Left lobe of liver (tissue), 2 donors: Measurements from ENCODE around the gene ABHD16B. TPM values are rescaled to one million over a fixed set of nuclear protein-coding genes. Genes with fewer than 3 reads are reported as not detected.
"Not testable (repeated sequence)": the region's sequence is repeated elsewhere in the genome, so short reads cannot be mapped to it uniquely, and the experiment has no call there.

ENCODE experiments used
- ATAC-seq: fragments of 200-7000 bp; cut with Tn5 transposase; one replicate; pipeline ENCODE4 v1.9.1; 2020; ENCODE audit warnings: mild to moderate bottlenecking, moderate library complexity
- DNase-seq: peaks from one replicate; pipeline ENCODE4 v3.0.0-alpha.2; 2020; ENCODE audit warnings: low spot score
- total RNA-seq: library from RNA; stranded (reverse); gene quantifications from one replicate; pipeline ENCODE4 v1.2.1, GENCODE V29; 2021
- donor health status: DM: no; HTN: no; CAD: no; lungs with moderate emphysema.
- donor health status: DM: no; HTN: yes; CAD: no.

ABHD16B gene
- total RNA-seq, 1 donor from 2014 or later: not detected

DNA sequence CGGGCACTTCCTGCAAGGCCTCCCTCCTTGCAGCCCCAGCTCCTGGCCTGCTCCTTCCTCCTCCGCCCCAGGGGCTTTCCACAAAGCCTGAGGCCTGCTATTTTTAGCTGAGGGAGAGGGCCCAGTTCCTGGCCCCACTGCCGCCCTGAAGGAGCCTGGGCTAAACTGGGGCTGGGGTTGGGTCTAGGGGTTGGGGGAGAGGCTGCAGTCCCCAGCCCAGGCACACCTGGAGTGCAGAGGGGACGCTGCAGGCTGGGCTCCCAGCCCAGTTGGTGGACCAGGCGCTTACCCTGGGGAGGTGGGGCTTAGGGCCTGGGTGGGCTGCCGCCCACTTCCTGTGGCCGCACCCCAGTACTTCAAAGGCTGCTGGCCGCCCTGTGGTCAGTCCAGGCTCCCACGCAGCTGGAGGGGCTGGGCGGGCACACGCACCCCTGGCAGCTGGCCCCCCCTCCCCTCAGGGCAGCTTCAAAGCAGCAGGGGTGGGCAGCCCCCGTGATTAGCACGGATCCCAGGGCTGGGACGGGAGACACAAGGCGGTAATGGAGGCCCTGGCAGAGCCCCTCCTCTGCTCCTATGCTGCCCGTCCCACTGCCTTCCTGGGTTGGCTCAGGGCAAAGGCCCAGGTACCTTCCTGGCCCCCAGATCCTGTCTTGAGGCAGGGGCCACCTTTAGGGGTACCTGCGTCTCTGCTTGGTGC is 7.1 kb upstream of the ABHD16B start:
- DNase-seq: no peak
- no peak for ATAC-seq

DNA sequence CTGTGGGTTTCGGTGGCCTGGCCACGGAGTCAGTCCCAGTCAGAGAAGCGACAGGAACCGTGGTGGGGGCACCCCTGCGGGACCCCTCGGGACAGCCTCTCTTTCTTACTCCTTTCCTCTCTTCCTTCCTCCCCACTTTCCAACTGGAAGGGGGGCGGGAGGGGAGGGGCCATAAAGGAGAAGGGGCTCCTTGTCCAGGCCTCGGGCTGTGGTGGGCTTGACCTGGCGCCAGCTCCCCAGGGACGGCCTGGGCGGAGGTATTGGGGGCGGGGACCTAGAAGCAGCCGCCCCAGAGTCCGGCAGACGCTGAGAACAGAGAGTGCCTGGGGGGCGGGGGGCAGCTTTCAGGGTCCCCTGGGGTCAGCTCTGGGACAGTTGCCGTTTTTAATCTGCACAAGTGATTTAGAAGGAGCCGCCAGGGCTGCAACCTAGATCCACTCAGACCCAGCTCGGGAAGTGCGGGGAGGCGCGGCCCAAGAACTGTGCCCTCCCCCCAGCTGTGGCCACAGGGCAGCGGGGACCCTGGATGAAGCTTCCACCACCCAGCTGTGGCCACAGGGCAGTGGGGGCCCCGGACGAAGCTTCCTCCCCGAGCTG is 6.4 kb upstream of the ABHD16B start:
- DNase-seq: no peak
- ATAC-seq: no peak

DNA sequence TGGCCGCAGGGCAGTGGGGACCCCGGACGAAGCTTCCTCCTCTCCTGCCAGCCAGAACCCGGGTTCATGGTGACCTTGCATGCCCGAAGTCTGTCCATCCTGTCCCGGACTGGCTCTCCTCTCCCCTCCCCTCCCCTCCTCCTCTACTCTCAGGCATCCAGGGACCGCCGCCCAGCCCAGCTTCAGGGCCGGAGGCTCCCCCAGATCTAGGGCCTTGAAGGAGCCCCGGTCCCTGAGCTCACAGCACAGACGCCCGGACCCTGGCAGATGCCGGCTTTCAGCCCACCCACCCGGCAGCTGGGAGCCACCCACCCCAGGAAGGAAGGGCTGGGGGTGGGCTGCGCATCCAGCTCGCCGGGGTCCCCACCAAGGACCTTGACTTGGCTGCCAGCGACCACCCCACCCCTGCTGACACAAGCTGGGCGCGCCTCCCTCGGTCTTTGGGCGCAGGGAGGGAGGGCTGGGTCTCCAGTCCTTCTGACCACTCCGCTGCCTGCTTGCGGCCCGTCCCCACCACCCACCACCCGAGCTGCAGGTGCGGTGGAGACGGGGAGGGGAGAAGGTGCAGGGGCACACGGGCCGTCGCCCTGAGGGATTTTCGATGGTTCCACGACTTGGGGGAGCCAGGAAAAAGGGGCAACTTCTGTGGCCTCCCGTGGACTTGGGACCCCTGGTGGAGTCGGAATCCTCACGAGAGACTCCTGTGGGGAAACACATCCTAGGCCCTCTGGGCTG is 5.8 kb upstream of the ABHD16B start:
- ATAC-seq (no peak), DNase-seq (no peak)

DNA sequence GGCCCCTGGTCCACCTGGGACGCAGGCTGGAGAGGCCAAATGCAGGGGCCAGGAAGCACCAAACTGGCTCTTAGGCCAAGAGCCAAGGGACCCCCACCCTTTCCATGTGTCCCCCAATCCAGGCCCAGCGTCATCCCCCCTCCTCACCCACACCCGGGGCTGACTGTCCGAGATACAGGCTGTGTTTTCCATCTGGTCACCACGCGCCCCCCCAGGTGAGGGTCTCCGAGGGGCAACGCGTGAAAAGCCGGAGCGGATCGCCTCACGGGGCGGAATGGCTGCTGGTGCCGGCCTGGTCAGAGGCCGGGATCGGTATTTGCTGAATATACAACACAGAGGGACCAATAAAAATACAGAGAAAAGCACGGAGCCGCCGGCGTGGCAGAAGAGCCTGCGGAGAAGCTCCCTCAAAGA is 5.2 kb upstream of the ABHD16B start:
- DNase-seq: no peak
- ATAC-seq: no peak

DNA sequence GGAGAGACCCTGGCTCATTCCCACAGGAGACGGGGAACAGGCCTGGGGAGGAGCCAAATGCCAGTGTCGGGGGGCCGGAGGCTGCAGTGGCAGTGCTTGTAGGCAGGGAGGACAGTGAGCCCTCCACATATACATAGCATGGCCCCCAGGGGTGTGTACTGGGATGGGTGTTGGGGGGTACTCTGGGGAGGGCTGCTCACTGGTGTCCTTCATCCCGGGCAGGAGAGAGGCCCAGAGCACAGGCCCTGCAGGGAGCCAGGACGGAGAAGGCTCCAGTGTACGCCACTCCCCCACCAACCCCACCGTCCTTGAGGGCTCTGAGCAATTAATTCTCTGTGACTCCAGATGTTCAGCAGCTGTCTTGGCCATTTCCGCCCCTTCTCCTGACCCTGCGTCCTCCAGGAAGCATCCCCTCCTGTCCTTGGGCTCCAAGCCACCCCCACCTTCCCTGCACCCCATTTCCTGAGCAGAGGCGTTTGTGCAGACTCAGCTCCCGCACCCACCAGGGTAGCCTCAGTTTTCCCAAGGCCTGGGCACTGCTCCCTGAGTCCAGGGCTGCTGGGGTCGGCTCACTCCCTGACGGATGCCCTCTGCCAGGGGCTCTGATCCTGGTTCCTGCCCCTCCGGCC is 3.4 kb upstream of the ABHD16B start:
- no peak for DNase-seq

DNA sequence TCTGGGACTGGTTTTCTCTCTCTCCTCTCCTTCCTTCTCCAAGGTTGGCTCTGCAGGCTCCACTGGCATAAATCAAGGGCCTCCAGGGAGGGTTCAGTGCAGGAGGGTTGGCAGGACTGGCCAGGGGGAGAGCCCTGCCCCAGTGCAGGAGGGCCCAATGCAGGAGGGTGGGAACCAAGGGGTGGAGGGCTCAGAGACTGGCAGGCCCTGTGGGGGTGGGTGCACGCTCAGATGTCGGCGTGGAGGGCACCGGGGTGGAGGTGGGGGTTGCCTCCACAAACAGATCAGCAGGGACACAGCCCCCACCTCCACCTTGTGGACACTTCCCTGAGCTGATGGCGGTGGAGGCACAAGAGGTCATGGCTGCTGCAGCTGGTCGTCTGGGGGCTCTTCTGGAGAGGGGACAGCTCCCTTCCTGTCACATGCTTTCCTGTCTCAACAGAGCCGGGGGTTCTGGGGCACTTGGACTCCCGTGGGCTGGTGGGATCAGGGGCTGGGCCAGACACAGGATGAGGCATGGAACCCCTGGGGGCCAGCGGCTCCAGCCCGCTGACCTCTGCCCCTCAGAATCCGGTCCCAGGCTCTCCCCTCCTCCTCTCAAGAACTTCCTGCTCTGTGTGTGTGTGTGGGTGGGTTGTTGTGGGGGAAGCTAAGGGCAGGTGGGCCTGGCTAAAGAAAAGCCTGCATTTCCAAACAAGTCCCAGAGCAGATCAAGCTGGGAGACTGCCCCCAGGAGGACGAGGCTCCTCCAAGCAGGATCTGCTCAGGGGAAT is 2.7 kb upstream of the ABHD16B start:
- ATAC-seq (peak; percentile 42), DNase-seq (no peak)

More for the DNA sequence above, 3.4 kb upstream of the ABHD16B start:
- ATAC-seq: peak; percentile 16

DNA sequence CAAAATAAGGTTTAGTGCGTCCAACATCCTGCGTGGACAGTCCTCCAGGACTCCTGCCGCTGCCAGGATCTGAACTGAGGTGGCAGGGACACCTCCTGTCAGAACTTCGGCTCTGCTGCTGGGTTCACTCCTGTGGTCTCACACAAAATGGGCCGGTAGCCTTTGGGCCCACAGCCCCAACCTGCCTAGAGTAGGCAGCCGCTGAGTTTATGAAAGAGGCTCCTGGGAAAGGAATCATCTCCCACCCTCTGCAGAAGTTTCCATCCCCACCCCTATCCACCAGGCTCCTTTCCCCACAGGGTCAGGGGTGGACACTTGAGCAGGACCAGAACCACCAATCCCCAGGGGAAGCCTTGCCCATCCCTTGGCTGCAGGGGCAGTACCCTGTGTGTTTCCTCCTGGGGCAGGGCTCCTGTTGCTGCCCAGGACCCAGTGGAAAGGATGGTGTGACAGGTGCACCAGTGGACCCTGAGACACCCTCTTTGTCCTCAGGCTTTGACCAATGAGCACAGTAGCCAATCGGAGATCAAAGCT is 2.1 kb upstream of the ABHD16B start:
- no peak for DNase-seq
- no peak for ATAC-seq

DNA sequence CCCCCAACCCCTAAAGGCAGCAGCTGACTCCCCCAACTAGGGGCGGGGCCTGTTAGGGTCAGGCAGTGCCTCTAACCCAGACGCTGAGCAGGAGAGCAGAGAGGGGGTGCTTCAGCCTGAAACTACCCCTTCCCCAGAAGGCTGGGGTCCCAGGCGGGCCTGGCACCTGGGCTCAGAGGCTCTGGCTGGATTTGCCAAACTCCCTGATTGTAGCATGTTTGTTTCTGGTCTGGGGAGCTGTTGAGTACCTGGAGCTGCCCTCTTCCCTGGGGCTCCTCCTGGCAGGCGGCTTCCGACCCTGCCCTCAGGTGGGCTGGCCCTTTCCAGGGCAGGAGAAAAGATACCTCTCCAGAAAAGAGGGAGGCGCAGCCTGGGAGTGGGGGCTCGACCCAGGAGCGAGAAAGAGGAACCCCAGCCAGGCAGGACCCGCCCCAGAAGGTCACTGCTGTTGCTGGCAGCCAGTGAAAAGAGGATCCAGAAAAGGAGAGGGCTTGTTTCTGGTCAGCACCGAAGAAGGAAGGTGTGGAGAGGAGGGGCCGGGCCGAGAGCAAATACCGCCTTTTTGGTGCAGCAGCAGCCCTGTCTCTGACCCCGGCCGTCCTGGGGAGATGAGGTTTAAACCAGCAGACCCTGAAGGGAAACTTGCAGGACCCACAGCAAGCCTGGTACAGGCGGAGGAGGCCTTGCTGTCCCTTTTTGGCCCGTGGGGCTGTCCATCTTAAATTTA is 810 bp upstream of the ABHD16B start:
- ATAC-seq: no peak
- DNase-seq: no peak

DNA sequence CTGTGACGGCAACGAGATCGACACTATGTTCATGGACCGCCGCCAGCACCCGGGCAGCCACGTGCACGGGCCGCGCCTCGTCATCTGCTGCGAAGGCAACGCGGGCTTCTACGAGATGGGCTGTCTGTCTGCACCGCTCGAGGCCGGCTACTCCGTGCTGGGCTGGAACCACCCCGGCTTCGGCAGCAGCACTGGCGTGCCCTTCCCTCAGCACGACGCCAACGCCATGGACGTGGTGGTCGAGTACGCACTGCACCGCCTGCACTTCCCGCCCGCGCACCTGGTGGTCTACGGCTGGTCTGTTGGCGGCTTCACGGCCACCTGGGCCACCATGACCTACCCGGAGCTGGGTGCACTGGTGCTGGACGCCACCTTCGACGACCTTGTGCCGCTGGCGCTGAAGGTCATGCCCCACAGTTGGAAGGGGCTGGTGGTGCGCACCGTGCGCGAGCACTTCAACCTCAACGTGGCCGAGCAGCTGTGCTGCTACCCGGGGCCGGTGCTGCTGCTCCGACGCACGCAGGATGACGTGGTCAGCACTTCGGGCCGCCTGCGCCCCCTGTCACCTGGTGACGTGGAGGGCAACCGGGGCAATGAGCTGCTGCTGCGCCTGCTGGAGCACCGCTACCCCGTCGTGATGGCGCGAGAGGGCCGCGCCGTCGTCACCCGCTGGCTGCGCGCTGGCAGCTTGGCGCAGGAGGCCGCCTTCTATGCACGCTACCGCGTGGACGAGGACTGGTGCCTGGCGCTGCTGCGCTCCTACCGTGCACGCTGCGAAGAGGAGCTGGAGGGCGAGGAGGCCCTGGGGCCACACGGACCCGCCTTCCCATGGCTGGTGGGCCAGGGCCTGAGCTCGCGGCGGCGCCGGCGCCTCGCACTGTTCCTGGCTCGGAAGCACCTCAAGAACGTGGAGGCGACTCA is 943 bp downstream of the ABHD16B start:
- DNase-seq (no peak), ATAC-seq (no peak)

DNA sequence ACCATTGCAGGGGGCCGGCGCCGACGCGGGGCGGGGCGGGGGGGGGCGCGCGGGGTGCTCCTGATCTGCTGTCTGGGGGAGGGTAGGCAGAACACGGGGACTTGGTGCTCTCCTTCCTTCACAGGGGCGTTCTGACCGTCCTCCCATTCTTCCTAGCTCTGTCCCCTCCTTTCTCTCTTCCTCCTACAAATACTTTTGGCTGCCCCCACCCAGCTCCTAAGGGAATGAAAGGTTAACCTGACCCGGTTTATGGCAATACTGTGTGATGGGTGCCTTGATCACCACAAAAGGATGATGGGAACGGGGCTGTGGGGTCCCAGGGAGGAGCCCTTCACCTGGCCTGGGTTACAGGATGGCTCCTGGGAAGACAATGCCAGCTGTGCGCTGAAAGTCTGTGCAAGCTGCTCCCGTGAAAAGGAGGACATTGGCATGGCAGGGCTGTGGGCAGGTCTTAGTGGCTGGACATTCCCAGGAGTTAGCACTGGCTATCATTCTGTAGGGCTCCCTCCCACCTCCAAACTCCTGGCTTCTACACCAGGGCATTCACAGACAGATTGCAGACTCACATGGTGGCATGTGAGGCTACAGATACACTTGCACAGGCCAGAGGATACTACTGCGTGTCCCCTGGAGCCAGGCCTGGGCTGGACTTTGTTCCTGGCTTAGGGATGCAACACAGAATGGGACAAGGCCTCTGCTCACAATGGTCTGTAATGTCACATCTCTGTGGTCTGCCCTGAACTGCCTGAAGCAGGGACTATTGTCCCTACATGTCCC is 1.9 kb downstream of the ABHD16B start:
- ATAC-seq: no peak
- no peak for DNase-seq

DNA sequence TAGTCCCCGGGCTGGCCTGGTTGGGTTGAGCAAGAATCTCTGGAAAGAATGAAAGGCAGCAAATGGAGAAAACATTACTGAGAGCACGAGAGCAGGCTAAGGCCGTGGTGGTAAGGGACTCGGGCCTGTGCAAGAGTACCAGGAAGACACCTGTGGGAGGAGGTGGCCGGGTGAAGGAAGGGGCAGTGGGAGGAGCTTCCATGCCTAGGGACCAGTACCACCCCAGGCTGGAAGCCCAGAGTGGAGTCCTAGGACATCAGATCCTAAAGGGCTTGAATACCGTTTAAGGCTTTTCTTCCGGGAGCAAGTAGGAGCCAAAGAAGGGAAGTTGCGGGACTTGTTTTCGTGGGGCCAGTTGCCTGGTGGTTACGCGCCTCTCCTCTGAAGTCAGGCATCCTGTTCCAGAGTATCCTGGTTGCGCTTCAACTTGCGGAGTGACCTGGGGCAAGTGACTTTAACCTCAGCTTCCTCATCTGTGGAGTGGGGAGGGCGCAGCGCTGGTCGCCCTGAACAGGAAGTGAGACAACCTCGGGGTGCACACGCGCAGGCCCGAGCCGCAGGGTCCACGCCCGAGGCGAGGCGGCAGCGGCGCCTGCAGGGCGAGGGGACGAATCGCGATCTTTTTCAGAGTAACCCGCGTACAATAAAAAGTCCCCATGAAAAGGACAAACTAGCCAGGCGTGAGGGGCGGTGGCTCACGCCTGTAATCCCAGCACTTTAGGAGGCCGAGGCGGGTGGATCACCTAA is 2.7 kb downstream of the ABHD16B start:
- peak; percentile 76 for ATAC-seq
- DNase-seq: peak; percentile 88

DNA sequence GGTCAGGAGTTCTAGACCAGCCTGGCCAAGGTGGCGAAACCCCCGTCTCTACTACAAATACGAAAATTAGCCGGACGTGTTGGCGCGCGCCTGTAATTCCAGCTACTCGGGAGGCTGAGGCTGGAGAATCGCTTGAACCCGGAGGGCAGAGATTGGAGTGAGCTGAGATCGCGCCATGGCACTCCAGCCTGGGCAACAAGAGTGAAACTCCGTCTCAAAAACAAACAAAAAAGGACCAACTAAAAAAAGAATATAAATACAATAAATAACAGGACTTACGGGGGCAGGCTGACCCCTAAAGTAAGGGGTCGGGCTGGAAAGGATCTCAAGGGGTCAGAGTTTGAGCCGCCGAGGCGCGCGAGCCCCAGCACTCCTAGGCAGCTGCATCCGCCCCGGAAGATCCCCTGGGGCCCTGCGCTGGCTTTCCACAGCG is 3.3 kb downstream of the ABHD16B start:
- DNase-seq (no peak), ATAC-seq (no peak)

DNA sequence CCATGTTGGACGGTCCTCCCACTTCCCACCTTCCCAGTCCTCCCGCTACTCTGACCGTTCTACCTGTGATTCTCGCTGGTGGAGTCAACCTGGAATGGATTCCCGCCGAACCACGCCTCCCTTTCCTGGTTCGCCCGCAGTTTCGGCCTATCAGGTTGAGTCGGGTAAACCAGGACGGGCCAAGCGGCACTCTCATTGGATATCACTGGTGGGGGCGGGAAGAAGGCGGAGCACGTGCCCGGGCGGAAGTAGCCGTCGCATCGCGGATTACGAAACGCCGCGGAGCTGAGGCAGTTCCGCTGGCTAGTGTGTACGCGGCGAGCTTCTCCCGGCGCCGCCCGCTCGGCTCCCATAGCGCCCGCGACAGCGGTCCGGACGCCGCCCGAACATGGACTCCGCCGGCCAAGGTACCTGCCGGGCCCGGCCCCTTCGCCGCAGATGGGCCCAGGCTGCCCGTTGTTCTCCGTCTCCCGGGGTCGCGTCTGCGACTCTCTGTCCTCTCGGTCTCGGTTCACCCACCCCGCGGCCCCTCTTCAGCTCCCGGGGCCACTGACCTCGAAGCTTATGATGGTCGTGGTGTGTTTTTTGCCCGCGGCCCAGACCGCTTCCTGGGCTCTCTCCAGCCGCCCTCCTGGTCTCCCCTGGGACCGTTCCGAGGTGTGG is 3.8 kb downstream of the ABHD16B start, which contains the start of gene TPD52L2:
Gene TPD52L2 (plus strand): TSS at position 293 of the 663 bp plus-strand sequence. CDS start 96 bp downstream, at position 389.
- ATAC-seq (peak; percentile 87), DNase-seq (peak; percentile 100)

DNA sequence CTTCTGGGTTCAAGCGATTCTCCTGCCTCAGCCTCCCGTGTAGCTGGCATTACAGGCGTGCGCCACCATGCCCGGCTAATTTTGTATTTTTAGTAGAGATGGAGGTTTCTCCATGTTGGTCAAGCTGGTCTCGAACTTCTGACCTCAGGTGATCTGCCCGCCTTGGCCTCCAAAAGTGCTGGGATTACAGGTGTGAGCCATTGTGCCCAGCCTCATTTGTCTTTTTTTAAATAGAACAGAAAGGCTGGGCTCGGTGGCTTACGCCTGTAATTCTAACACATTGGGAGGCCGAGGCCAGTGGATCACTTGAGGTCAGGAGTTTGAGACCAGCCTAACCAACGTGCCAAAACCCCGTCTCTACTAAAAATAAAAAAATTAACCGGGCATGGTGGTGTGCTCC is 5.7 kb downstream of the ABHD16B start:
- ATAC-seq, DNase-seq: not testable (repeated sequence)

DNA sequence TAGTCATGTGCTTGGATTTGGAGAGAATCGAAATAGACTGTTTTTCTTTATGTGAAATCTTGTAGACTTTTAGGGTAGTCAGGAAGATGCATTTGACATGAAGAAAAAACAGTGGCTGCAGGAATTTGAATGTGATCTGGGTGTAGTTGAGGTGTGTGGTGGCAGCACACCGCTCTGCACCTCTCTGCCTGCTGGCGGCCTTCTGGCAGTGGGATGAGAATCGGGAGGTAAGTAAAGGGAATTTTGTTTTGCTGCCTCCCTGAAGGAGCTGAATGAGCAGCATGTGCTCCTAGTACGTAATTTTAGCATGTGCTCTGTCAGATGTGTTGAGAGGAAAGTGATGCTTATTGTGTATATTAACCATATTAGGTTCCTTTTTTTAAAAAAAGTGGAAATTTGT is 7.0 kb downstream of the ABHD16B start:
- DNase-seq: no peak
- ATAC-seq: no peak

DNA sequence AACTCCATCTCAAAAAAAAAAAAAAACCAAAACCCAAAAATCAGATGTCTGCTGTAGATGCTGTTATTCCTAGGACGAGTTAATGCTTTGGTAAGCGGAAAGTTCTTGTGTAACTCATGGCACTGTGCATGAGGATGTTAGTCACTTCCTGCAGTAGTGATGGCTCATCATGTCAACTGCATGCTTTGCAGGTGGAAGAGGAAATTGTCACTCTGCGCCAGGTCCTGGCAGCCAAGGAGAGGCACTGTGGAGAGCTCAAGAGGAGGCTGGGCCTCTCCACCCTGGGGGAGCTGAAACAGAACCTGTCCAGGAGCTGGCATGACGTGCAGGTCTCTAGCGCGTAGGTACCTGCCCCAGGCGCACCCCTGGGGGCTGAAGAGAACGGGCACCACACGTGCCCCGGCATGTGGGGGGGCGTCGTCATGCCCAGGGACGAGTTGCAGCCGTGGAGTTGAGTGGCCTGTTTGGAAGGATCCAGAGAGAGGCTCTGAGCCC is 12.2 kb downstream of the ABHD16B start:
- ATAC-seq: peak; percentile 77
- DNase-seq: no peak
